ENCODE measurements around the gene SCIMP. TPM values are rescaled to one million over a fixed set of nuclear protein-coding genes. Genes with fewer than 3 reads are reported as not detected.
"Not testable (repeated sequence)": the region's sequence is repeated elsewhere in the genome, so short reads cannot be mapped to it uniquely, and the experiment has no call there.

SCIMP gene
- total RNA-seq, 1 donor from 2014 or later: 2.1 TPM

DNA sequence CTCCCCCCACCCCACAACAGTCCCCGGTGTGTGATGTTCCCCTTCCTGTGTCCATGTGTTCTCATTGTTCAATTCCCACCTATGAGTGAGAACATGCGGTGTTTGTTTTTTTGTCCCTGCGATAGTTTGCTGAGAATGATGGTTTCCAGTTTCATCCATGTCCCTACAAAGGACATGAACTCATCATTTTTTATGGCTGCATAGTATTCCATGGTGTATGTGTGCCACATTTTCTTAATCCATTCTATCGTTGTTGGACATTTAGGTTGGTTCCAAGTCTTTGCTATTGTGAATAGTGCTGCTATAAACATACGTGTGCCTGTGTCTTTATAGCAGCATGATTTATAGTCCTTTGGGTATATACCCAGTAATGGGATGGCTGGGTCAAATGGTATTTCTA lies 17.1 kb downstream of the SCIMP start:
- H3K4me1 ChIP-seq (ENCODE audit: control insufficient read depth in 3 of 3, insufficient read depth in 3 of 3, low read length in 3 of 3); H3K27me3 ChIP-seq (ENCODE audit: control insufficient read depth in 3 of 3, insufficient read depth in 3 of 3, low read length in 3 of 3); H3K9me3 ChIP-seq (ENCODE audit: control insufficient read depth in 3 of 3, low read length in 3 of 3); H3K4me3 ChIP-seq (ENCODE audit: low read length in 3 of 3); H3K27ac ChIP-seq (ENCODE audit: low read depth, low read length); H3K9ac ChIP-seq (ENCODE audit: low read depth in 1 of 3, low read length in 3 of 3): not testable (repeated sequence)
- peaks cover 2 to 16% (median 10%) of the 10 kb centered on the region in 3 donors for H3K36me3 ChIP-seq (ENCODE audit: control insufficient read depth in 3 of 3, insufficient read depth in 3 of 3, low read length in 3 of 3)

DNA sequence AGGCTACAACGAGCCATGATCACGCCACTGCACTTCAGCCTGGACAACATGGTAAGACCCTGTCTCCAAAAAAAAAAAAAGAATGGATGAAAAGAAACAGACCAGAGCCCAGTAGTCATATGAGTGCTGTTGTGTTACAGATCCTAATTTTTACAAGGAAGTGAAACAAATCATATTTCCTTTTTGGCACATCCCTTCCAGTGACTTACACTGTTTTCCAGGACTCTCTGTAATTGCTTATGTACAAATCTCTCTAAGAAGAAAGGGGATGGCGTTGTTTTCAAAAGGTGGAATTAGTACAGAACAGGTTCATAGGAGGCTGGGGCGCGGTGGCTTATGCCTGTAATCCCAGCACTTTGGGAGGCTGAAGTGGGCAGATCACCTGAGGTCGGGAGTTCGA lies 23.2 kb downstream of the SCIMP start:
- Histone ChIP-seq H3K9me3 (ENCODE audit: control insufficient read depth in 3 of 3, low read length in 3 of 3) (no peaks in the 10 kb centered on the region), H3K36me3 (ENCODE audit: control insufficient read depth in 3 of 3, insufficient read depth in 3 of 3, low read length in 3 of 3) (peaks cover 2 to 11% (median 6%) of the 10 kb centered on the region in 3 donors), H3K27ac (ENCODE audit: low read depth, low read length) (peak overlapping the region; percentile 26), H3K27me3 (ENCODE audit: control insufficient read depth in 3 of 3, insufficient read depth in 3 of 3, low read length in 3 of 3) (no peaks in the 10 kb centered on the region), H3K4me3 (ENCODE audit: low read length in 3 of 3) (no peak overlapping the region), H3K9ac (ENCODE audit: low read depth in 1 of 3, low read length in 3 of 3) (no peak overlapping the region), H3K4me1 (ENCODE audit: control insufficient read depth in 3 of 3, insufficient read depth in 3 of 3, low read length in 3 of 3) (no peaks in the 10 kb centered on the region)

DNA sequence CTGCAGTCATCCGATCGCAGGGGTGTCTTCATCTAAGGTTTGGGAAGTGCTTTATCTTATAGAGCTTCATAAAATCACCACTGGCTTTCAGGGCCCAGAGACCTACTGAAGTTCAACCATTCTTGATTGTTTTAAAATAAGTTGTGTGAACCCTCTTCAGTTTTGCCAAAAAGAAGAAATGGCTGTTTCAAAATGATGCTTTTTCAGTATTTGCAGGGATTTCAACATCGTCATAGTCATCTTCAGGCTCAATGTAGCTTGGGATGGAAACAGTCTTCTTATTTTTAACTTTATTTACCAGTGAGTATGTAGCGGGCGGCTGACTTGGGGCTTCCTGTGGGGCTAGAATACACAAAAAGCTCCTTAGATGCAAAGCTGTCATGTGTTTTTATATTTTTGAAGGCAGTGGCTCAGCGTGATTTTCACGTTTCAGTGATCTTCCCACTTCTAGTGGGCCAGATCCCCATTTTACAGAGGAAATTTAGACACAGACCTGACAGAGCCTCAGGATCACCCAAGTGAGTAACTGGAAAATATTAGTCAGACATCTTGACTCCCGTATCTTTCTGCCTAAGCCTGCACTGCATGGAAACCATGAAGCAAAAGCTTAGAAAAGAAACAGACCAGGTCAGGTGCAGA lies 23.9 kb downstream of the SCIMP start:
- H3K4me3 ChIP-seq (ENCODE audit: low read length in 3 of 3): no peak overlapping the region
- no peaks in the 10 kb centered on the region for H3K4me1 ChIP-seq (ENCODE audit: control insufficient read depth in 3 of 3, insufficient read depth in 3 of 3, low read length in 3 of 3)
- H3K9me3 ChIP-seq (ENCODE audit: control insufficient read depth in 3 of 3, low read length in 3 of 3): no peaks in the 10 kb centered on the region
- H3K27me3 ChIP-seq (ENCODE audit: control insufficient read depth in 3 of 3, insufficient read depth in 3 of 3, low read length in 3 of 3): no peaks in the 10 kb centered on the region
- H3K27ac ChIP-seq (ENCODE audit: low read depth, low read length): peak overlapping the region; percentile 34
- H3K9ac ChIP-seq (ENCODE audit: low read depth in 1 of 3, low read length in 3 of 3): no peak overlapping the region
- peaks cover 2 to 9% (median 4%) of the 10 kb centered on the region in 3 donors for H3K36me3 ChIP-seq (ENCODE audit: control insufficient read depth in 3 of 3, insufficient read depth in 3 of 3, low read length in 3 of 3)

DNA sequence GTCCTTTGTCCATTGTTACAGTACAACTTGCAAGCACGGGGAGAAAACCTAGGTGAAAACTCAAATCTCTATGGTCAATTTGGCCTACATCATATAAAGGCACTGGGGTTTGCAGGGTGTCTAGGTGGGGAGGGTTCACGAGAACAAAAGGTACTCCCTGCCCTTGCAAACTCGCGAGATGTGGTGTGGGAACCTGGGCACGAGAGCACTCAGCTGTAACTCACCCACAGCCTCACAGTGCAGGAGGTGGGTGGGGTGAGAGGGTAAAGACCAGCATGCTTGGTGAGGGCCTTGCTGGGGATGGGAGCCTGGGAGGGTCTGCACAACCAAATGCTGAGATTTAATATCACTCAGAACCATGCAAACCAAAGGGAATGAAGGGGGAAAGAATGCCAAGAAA lies 24.6 kb downstream of the SCIMP start:
- H3K4me3 ChIP-seq (ENCODE audit: low read length in 3 of 3): no peak overlapping the region
- H3K27me3 ChIP-seq (ENCODE audit: control insufficient read depth in 3 of 3, insufficient read depth in 3 of 3, low read length in 3 of 3): no peaks in the 10 kb centered on the region
- no peaks in the 10 kb centered on the region for H3K9me3 ChIP-seq (ENCODE audit: control insufficient read depth in 3 of 3, low read length in 3 of 3)
- no peaks in the 10 kb centered on the region for H3K4me1 ChIP-seq (ENCODE audit: control insufficient read depth in 3 of 3, insufficient read depth in 3 of 3, low read length in 3 of 3)
- H3K9ac ChIP-seq (ENCODE audit: low read depth in 1 of 3, low read length in 3 of 3): no peak overlapping the region
- H3K27ac ChIP-seq (ENCODE audit: low read depth, low read length): peak overlapping the region; percentile 34
- H3K36me3 ChIP-seq (ENCODE audit: control insufficient read depth in 3 of 3, insufficient read depth in 3 of 3, low read length in 3 of 3): peaks cover 0 to 4% (median 2%) of the 10 kb centered on the region in 3 donors

DNA sequence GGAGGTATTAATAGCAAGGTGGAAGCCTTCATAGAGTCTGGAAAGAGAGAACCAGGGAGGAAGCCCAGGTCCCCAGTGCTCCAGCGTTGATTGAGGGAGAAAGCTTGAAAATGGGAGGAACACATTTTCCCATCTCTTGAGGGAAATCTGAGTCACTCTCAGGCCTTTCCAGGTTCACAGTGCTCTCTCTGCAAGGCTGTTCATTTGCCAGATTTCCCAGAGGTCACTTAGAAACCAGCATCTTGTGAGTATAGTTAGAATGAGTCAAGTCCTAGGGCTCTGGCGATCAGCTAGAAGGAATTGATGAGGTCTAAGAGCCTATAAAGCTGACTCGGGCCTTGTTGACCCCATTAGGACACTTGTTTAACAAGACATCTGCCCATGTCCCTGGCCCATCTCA lies 25.3 kb downstream of the SCIMP start:
- Histone ChIP-seq H3K9ac (ENCODE audit: low read depth in 1 of 3, low read length in 3 of 3) (no peak overlapping the region), H3K36me3 (ENCODE audit: control insufficient read depth in 3 of 3, insufficient read depth in 3 of 3, low read length in 3 of 3) (peaks cover 0 to 2% (median 1%) of the 10 kb centered on the region in 3 donors), H3K4me3 (ENCODE audit: low read length in 3 of 3) (no peak overlapping the region)

DNA sequence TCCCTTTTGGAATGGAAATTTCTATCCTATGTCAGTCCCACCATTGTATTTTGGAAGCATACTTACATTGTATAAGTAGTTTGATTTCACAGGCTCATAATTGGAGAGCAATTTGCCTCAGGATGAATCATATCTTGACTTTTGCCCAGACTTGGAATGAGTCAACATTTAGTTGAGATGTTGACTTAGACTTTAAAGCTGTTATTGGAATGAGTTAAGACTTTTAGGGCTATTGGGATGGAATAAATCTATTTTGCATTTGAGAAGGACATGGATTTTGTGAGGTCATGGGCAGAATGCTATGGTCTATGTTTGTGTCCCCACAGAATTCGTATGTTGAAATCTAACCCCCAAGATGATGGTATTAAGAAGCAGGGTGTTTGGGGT lies 30.8 kb downstream of the SCIMP start:
- H3K4me1 ChIP-seq (ENCODE audit: control insufficient read depth in 3 of 3, insufficient read depth in 3 of 3, low read length in 3 of 3): no peaks in the 10 kb centered on the region
- H3K4me3 ChIP-seq (ENCODE audit: low read length in 3 of 3): no peak overlapping the region
- no peak overlapping the region for H3K9ac ChIP-seq (ENCODE audit: low read depth in 1 of 3, low read length in 3 of 3)
- no peaks in the 10 kb centered on the region for H3K27me3 ChIP-seq (ENCODE audit: control insufficient read depth in 3 of 3, insufficient read depth in 3 of 3, low read length in 3 of 3)
- no peaks in the 10 kb centered on the region for H3K36me3 ChIP-seq (ENCODE audit: control insufficient read depth in 3 of 3, insufficient read depth in 3 of 3, low read length in 3 of 3)
- no peaks in the 10 kb centered on the region for H3K9me3 ChIP-seq (ENCODE audit: control insufficient read depth in 3 of 3, low read length in 3 of 3)
- no peak overlapping the region for H3K27ac ChIP-seq (ENCODE audit: low read depth, low read length)

More for the DNA sequence above, 25.3 kb downstream of the SCIMP start:
- no peaks in the 10 kb centered on the region for H3K9me3 ChIP-seq (ENCODE audit: control insufficient read depth in 3 of 3, low read length in 3 of 3)
- no peaks in the 10 kb centered on the region for H3K27me3 ChIP-seq (ENCODE audit: control insufficient read depth in 3 of 3, insufficient read depth in 3 of 3, low read length in 3 of 3)
- no peak overlapping the region for H3K27ac ChIP-seq (ENCODE audit: low read depth, low read length)
- no peaks in the 10 kb centered on the region for H3K4me1 ChIP-seq (ENCODE audit: control insufficient read depth in 3 of 3, insufficient read depth in 3 of 3, low read length in 3 of 3)

DNA sequence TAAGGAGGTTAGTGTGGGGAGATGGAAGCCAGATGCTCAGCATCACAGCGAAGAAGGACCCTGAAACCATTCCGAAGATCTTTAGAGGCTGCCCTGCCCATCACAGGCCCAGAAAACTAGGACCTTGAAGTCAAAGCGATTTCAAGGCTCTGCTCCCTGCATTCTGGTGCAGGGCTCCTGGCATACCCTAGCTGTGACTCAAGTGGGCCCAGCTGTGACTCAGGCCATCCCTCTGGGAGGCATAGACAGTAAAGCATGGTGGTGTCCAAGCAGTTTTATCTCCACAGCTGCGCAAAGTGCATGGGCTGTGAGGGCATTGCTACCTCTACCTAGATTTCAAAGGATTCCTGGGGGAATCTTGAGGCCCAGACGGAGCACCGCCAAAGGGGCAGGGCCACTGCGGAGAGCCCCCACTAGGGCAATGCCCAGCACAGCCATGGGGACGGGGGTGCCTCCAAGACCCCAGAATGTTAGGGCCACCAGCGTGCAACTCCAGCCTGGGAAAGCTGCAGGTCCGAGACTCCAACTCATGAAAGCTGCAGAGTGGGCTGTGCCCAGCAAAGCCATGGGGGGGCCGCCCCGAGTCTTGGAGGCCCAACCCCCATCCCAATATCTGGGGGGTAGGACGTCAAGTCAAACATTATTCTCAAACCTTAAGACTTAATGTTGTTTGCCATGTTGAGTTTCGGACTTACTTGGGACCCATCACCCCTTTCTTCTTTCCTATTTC lies 31.3 kb downstream of the SCIMP start:
- no peaks in the 10 kb centered on the region for H3K27me3 ChIP-seq (ENCODE audit: control insufficient read depth in 3 of 3, insufficient read depth in 3 of 3, low read length in 3 of 3)
- no peak overlapping the region for H3K9ac ChIP-seq (ENCODE audit: low read depth in 1 of 3, low read length in 3 of 3)
- no peaks in the 10 kb centered on the region for H3K4me1 ChIP-seq (ENCODE audit: control insufficient read depth in 3 of 3, insufficient read depth in 3 of 3, low read length in 3 of 3)
- no peaks in the 10 kb centered on the region for H3K36me3 ChIP-seq (ENCODE audit: control insufficient read depth in 3 of 3, insufficient read depth in 3 of 3, low read length in 3 of 3)
- no peaks in the 10 kb centered on the region for H3K9me3 ChIP-seq (ENCODE audit: control insufficient read depth in 3 of 3, low read length in 3 of 3)
- H3K27ac ChIP-seq (ENCODE audit: low read depth, low read length): no peak overlapping the region
- no peak overlapping the region for H3K4me3 ChIP-seq (ENCODE audit: low read length in 3 of 3)

DNA sequence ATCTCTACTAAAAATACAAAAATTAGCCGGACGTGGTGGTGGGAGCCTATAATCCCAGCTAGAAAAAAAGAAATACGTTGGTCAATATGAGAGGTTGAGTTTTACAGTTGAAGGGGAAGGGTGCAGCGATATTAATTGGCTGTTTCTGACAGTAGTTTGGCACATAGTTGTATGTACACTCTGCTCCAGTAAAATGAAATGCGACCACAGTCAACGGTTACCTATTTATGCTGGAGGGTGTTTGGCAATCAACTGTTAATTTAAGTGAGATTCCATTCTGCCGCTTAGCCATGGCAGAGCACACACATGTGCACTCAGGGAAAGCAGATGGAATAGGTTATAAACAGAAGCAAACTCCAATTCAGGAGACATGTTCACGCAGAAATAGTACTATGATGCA lies 33.6 kb downstream of the SCIMP start:
- no peak overlapping the region for H3K9ac ChIP-seq (ENCODE audit: low read depth in 1 of 3, low read length in 3 of 3)
- no peaks in the 10 kb centered on the region for H3K27me3 ChIP-seq (ENCODE audit: control insufficient read depth in 3 of 3, insufficient read depth in 3 of 3, low read length in 3 of 3)
- no peak overlapping the region for H3K27ac ChIP-seq (ENCODE audit: low read depth, low read length)
- H3K4me3 ChIP-seq (ENCODE audit: low read length in 3 of 3): no peak overlapping the region
- H3K9me3 ChIP-seq (ENCODE audit: control insufficient read depth in 3 of 3, low read length in 3 of 3): no peaks in the 10 kb centered on the region
- H3K4me1 ChIP-seq (ENCODE audit: control insufficient read depth in 3 of 3, insufficient read depth in 3 of 3, low read length in 3 of 3): no peaks in the 10 kb centered on the region
- H3K36me3 ChIP-seq (ENCODE audit: control insufficient read depth in 3 of 3, insufficient read depth in 3 of 3, low read length in 3 of 3): no peaks in the 10 kb centered on the region

DNA sequence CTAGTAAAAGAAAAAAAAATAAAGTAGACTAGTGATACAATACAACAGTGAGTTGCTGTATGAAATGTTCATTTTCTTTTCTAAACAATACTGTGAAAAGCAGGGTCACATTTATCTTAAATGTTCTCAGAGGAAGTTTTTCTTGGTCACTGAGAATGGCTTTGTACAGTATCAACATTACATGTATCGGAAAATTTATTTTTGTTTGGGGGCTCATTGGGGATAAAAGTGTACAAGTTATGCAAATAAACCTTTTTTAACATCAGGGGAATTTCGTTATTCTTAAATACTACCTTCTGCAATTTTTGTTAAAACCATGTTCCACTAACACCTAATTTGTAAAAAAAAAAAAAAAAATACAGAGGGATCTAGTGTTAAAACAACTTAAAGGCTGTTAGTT lies 34.3 kb downstream of the SCIMP start:
- no peaks in the 10 kb centered on the region for H3K9me3 ChIP-seq (ENCODE audit: control insufficient read depth in 3 of 3, low read length in 3 of 3)
- no peak overlapping the region for H3K27ac ChIP-seq (ENCODE audit: low read depth, low read length)
- H3K36me3 ChIP-seq (ENCODE audit: control insufficient read depth in 3 of 3, insufficient read depth in 3 of 3, low read length in 3 of 3): no peaks in the 10 kb centered on the region
- H3K4me3 ChIP-seq (ENCODE audit: low read length in 3 of 3): no peak overlapping the region
- H3K9ac ChIP-seq (ENCODE audit: low read depth in 1 of 3, low read length in 3 of 3): no peak overlapping the region
- no peaks in the 10 kb centered on the region for H3K27me3 ChIP-seq (ENCODE audit: control insufficient read depth in 3 of 3, insufficient read depth in 3 of 3, low read length in 3 of 3)
- no peaks in the 10 kb centered on the region for H3K4me1 ChIP-seq (ENCODE audit: control insufficient read depth in 3 of 3, insufficient read depth in 3 of 3, low read length in 3 of 3)

DNA sequence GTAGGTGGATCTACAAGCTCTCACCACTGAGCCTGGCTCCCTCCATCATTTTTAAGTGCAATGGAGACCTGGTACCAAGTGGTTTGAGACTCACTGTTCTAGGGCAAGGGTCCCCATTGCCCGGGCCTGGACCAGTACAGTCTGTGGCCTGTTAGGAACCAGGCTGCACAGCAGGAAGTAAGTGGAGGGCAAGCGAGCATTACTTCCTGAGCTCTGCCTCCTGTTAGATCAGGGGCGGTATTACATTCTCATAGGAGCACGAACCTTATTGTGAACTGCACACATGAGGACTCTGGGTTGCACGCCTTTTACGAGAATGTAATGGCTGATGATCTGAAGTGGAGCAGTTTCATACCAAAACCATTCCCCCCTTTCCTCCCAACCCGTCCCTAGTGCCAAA lies 36.2 kb downstream of the SCIMP start:
- no peak overlapping the region for H3K4me3 ChIP-seq (ENCODE audit: low read length in 3 of 3)
- no peaks in the 10 kb centered on the region for H3K36me3 ChIP-seq (ENCODE audit: control insufficient read depth in 3 of 3, insufficient read depth in 3 of 3, low read length in 3 of 3)
- H3K9ac ChIP-seq (ENCODE audit: low read depth in 1 of 3, low read length in 3 of 3): no peak overlapping the region
- no peak overlapping the region for H3K27ac ChIP-seq (ENCODE audit: low read depth, low read length)
- H3K27me3 ChIP-seq (ENCODE audit: control insufficient read depth in 3 of 3, insufficient read depth in 3 of 3, low read length in 3 of 3): no peaks in the 10 kb centered on the region
- no peaks in the 10 kb centered on the region for H3K9me3 ChIP-seq (ENCODE audit: control insufficient read depth in 3 of 3, low read length in 3 of 3)
- no peaks in the 10 kb centered on the region for H3K4me1 ChIP-seq (ENCODE audit: control insufficient read depth in 3 of 3, insufficient read depth in 3 of 3, low read length in 3 of 3)

Measured in skeletal muscle tissue (tissue), 4 donors.